NCI-H1048 (cell line): Measurements from ENCODE around the gene OR7D4.
"Not testable (repeated sequence)": the region's sequence is repeated elsewhere in the genome, so short reads cannot be mapped to it uniquely, and the experiment has no call there.

Source experiments
- DNase-seq: peaks from one replicate; lab custom pipeline; 2025; lab: John Stamatoyannopoulos, UW

Gene OR7D4

GRCh38 chr19:9219489-9219888 lies at the start of gene OR7D4:
TSS of gene OR7D4 (minus strand) at chr19:9219589. CDS start at chr19:9214837, 4,752 bp downstream.
- no peak for DNase-seq

GRCh38 chr19:9251236-9251635 lies 31.8 kb upstream of the OR7D4 start:
- DNase-seq = no peak

- no peak for DNase-seq
Observed at GRCh38 chr19:9250630-9251029, 31.2 kb upstream of the OR7D4 start, which contains the start of gene OR7E24. TSS of gene OR7E24 (plus strand) at chr19:9250930. CDS start at chr19:9251044, 114 bp downstream.

- peak; percentile 48 for DNase-seq
Observed at GRCh38 chr19:9205501-9206113, 13.8 kb downstream of the OR7D4 start.

GRCh38 chr19:9198044-9198443 lies 21.3 kb downstream of the OR7D4 start:
- not testable (repeated sequence) for DNase-seq

GRCh38 chr19:9189535-9189934 lies 29.9 kb downstream of the OR7D4 start:
- DNase-seq = no peak

- DNase-seq = no peak
Observed at GRCh38 chr19:9187191-9187590, 32.2 kb downstream of the OR7D4 start.

- no peak for DNase-seq
Observed at GRCh38 chr19:9183000-9183399, 36.4 kb downstream of the OR7D4 start.

- DNase-seq = no peak
Observed at GRCh38 chr19:9178901-9179300, 40.5 kb downstream of the OR7D4 start, which contains the start of gene OR7D2. TSS of gene OR7D2 (plus strand) at chr19:9178979. CDS start at chr19:9185782, 6,803 bp downstream.

GRCh38 chr19:9175326-9175725 lies 44.1 kb downstream of the OR7D4 start:
- no peak for DNase-seq

GRCh38 chr19:9171393-9171991 lies 47.9 kb downstream of the OR7D4 start:
- DNase-seq = no peak

GRCh38 chr19:9166846-9167245 lies 52.5 kb downstream of the OR7D4 start:
- DNase-seq = no peak

GRCh38 chr19:9165261-9165660 lies 54.1 kb downstream of the OR7D4 start:
- no peak for DNase-seq

- DNase-seq = no peak
Observed at GRCh38 chr19:9161427-9161826, 58.0 kb downstream of the OR7D4 start.
